ENCODE results near the gene HTRA3. TPM values are rescaled to one million over a fixed set of nuclear protein-coding genes. Genes with fewer than 3 reads are reported as not detected.

Gene HTRA3
- total and polyA plus RNA-seq, 2 experiments from 2014 or later = 1.3 to 3.6 TPM

DNA sequence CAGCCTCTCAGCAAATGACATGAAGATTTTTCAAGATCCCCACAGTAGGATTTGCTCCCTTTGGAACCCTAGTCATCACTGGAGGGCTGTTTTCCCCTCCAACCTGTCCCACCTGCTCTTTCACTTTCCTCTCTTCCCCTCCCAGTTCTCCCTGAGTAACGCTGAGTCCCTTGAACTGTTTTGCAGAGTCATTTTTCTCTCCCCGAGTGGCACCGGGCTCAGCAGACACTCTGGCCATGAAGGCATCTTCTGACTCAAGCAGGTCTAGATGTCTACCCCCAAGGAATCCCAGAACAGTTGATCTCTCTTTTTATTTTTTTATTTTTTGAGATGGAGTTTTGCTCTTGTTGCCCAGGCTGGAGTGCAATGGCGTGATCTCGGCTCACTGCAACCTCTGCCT, 52.2 kb downstream of the HTRA3 start:
- Histone ChIP-seq H4K20me1 (replicated peaks; ENCODE audit: insufficient read depth) (no peaks in the 10 kb centered on the region), H3K79me2 (replicated peaks; ENCODE audit: insufficient read depth) (no peaks in the 10 kb centered on the region), H3K4me1 (ENCODE audit: insufficient read depth) (no peaks in the 10 kb centered on the region), H3K36me3 (ENCODE audit: insufficient read depth) (no peaks in the 10 kb centered on the region), H3K27me3 (ENCODE audit: insufficient read depth) (no peaks in the 10 kb centered on the region), H3K9me2 (ENCODE audit: insufficient read depth) (peaks cover 6% of the 10 kb centered on the region; the same call in 1 of the 2 replicates), H3K27ac (ENCODE audit: low read depth) (no peak overlapping the region), H3F3A (replicated peaks; ENCODE audit: low read depth) (no peaks in the 10 kb centered on the region), H3K4me3 (no peak overlapping the region), H3K4me2 (no peak overlapping the region), H2AFZ (no peak overlapping the region)
- ATAC-seq (no peak), DNase-seq (ENCODE audit: low spot score) (no peak)
- H3K4me3 Mint-ChIP-seq = no peak overlapping the region
- H3K36me3 Mint-ChIP-seq (ENCODE audit: low read depth) = no peaks in the 10 kb centered on the region
- TF ChIP-seq, protein P1, sequence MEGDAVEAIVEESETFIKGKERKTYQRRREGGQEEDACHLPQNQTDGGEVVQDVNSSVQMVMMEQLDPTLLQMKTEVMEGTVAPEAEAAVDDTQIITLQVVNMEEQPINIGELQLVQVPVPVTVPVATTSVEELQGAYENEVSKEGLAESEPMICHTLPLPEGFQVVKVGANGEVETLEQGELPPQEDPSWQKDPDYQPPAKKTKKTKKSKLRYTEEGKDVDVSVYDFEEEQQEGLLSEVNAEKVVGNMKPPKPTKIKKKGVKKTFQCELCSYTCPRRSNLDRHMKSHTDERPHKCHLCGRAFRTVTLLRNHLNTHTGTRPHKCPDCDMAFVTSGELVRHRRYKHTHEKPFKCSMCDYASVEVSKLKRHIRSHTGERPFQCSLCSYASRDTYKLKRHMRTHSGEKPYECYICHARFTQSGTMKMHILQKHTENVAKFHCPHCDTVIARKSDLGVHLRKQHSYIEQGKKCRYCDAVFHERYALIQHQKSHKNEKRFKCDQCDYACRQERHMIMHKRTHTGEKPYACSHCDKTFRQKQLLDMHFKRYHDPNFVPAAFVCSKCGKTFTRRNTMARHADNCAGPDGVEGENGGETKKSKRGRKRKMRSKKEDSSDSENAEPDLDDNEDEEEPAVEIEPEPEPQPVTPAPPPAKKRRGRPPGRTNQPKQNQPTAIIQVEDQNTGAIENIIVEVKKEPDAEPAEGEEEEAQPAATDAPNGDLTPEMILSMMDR (conservative IDR thresholded peaks at IDR 0.05; ENCODE audit: low read depth in 2 of 2) = no peak
- TF ChIP-seq, protein P2, sequence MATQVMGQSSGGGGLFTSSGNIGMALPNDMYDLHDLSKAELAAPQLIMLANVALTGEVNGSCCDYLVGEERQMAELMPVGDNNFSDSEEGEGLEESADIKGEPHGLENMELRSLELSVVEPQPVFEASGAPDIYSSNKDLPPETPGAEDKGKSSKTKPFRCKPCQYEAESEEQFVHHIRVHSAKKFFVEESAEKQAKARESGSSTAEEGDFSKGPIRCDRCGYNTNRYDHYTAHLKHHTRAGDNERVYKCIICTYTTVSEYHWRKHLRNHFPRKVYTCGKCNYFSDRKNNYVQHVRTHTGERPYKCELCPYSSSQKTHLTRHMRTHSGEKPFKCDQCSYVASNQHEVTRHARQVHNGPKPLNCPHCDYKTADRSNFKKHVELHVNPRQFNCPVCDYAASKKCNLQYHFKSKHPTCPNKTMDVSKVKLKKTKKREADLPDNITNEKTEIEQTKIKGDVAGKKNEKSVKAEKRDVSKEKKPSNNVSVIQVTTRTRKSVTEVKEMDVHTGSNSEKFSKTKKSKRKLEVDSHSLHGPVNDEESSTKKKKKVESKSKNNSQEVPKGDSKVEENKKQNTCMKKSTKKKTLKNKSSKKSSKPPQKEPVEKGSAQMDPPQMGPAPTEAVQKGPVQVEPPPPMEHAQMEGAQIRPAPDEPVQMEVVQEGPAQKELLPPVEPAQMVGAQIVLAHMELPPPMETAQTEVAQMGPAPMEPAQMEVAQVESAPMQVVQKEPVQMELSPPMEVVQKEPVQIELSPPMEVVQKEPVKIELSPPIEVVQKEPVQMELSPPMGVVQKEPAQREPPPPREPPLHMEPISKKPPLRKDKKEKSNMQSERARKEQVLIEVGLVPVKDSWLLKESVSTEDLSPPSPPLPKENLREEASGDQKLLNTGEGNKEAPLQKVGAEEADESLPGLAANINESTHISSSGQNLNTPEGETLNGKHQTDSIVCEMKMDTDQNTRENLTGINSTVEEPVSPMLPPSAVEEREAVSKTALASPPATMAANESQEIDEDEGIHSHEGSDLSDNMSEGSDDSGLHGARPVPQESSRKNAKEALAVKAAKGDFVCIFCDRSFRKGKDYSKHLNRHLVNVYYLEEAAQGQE (IDR thresholded peaks at IDR 0.05; ENCODE audit: unreplicated experiment) = no peak
- TF ChIP-seq STAT1 (IDR thresholded peaks at IDR 0.05; ENCODE audit: unreplicated experiment) = no peak
- no peak for TF ChIP-seq NANOG (IDR thresholded peaks at IDR 0.05; ENCODE audit: borderline replicate concordance)
- no peak for TF ChIP-seq ZNF114 (CRISPR knock-in tag; IDR thresholded peaks at IDR 0.05)
- TF ChIP-seq JUNB (IDR thresholded peaks at IDR 0.05; ENCODE audit: unreplicated experiment) = no peak
- no peak for TF ChIP-seq ZNF331 (CRISPR knock-in tag; IDR thresholded peaks at IDR 0.05; ENCODE audit: low read depth)
- TF ChIP-seq EZH2 (IDR thresholded peaks at IDR 0.05; ENCODE audit: low read depth, unreplicated experiment) = no peak
- TF ChIP-seq CREB1 (CRISPR knock-in tag; IDR thresholded peaks at IDR 0.05; ENCODE audit: low read depth) = no peak
- no peak for TF ChIP-seq POLR2AphosphoS5 (IDR thresholded peaks at IDR 0.05; ENCODE audit: low read depth)
- TF ChIP-seq, protein P3, sequence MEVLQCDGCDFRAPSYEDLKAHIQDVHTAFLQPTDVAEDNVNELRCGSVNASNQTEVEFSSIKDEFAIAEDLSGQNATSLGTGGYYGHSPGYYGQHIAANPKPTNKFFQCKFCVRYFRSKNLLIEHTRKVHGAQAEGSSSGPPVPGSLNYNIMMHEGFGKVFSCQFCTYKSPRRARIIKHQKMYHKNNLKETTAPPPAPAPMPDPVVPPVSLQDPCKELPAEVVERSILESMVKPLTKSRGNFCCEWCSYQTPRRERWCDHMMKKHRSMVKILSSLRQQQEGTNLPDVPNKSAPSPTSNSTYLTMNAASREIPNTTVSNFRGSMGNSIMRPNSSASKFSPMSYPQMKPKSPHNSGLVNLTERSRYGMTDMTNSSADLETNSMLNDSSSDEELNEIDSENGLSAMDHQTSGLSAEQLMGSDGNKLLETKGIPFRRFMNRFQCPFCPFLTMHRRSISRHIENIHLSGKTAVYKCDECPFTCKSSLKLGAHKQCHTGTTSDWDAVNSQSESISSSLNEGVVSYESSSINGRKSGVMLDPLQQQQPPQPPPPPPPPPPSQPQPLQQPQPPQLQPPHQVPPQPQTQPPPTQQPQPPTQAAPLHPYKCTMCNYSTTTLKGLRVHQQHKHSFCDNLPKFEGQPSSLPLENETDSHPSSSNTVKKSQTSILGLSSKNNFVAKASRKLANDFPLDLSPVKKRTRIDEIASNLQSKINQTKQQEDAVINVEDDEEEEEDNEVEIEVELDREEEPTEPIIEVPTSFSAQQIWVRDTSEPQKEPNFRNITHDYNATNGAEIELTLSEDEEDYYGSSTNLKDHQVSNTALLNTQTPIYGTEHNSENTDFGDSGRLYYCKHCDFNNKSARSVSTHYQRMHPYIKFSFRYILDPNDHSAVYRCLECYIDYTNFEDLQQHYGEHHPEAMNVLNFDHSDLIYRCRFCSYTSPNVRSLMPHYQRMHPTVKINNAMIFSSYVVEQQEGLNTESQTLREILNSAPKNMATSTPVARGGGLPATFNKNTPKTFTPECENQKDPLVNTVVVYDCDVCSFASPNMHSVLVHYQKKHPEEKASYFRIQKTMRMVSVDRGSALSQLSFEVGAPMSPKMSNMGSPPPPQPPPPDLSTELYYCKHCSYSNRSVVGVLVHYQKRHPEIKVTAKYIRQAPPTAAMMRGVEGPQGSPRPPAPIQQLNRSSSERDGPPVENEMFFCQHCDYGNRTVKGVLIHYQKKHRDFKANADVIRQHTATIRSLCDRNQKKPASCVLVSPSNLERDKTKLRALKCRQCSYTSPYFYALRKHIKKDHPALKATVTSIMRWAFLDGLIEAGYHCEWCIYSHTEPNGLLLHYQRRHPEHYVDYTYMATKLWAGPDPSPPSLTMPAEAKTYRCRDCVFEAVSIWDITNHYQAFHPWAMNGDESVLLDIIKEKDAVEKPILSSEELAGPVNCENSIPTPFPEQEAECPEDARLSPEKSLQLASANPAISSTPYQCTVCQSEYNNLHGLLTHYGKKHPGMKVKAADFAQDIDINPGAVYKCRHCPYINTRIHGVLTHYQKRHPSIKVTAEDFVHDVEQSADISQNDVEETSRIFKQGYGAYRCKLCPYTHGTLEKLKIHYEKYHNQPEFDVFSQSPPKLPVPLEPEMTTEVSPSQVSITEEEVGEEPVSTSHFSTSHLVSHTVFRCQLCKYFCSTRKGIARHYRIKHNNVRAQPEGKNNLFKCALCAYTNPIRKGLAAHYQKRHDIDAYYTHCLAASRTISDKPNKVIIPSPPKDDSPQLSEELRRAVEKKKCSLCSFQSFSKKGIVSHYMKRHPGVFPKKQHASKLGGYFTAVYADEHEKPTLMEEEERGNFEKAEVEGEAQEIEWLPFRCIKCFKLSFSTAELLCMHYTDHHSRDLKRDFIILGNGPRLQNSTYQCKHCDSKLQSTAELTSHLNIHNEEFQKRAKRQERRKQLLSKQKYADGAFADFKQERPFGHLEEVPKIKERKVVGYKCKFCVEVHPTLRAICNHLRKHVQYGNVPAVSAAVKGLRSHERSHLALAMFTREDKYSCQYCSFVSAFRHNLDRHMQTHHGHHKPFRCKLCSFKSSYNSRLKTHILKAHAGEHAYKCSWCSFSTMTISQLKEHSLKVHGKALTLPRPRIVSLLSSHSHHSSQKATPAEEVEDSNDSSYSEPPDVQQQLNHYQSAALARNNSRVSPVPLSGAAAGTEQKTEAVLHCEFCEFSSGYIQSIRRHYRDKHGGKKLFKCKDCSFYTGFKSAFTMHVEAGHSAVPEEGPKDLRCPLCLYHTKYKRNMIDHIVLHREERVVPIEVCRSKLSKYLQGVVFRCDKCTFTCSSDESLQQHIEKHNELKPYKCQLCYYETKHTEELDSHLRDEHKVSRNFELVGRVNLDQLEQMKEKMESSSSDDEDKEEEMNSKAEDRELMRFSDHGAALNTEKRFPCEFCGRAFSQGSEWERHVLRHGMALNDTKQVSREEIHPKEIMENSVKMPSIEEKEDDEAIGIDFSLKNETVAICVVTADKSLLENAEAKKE (CRISPR knock-in tag; IDR thresholded peaks at IDR 0.05) = no peak
- TF ChIP-seq EZH2phosphoT487 (IDR thresholded peaks at IDR 0.05; ENCODE audit: unreplicated experiment) = no peak
- TF ChIP-seq, protein P4, sequence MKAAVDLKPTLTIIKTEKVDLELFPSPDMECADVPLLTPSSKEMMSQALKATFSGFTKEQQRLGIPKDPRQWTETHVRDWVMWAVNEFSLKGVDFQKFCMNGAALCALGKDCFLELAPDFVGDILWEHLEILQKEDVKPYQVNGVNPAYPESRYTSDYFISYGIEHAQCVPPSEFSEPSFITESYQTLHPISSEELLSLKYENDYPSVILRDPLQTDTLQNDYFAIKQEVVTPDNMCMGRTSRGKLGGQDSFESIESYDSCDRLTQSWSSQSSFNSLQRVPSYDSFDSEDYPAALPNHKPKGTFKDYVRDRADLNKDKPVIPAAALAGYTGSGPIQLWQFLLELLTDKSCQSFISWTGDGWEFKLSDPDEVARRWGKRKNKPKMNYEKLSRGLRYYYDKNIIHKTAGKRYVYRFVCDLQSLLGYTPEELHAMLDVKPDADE (IDR thresholded peaks at IDR 0.05) = no peak
- peaks cover 5% of the 10 kb centered on the region; the same call in 2 of the 3 replicates for H3K9me3 Mint-ChIP-seq
- H3K27me3 Mint-ChIP-seq (ENCODE audit: insufficient read depth, low read depth, poor library complexity) = peaks cover 5% of the 10 kb centered on the region
- H3K4me1 Mint-ChIP-seq = peaks cover under 1% of the 10 kb centered on the region
- H3K27ac Mint-ChIP-seq = no peak overlapping the region
